Esophagus squamous epithelium (tissue), 5 donors: ENCODE results near the gene UBR2. TPM values are rescaled to one million over a fixed set of nuclear protein-coding genes. Genes with fewer than 3 reads are reported as not detected.
A peak's percentile ranks its signal among the peaks of the same experiment; 100 is the strongest.
"Not testable (repeated sequence)": the region's sequence is repeated elsewhere in the genome, so short reads cannot be mapped to it uniquely, and the experiment has no call there.

Source experiments
- DNase-seq: peaks from one replicate; lab custom pipeline; 2025; lab: John Stamatoyannopoulos, UW
- H3K27ac ChIP-seq, 4 donors: fragments of 200-600 bp; sonication (generic); one replicate each; pipeline ENCODE4 v1.5.1; 2016 to 2019; ENCODE audit warnings: mild to moderate bottlenecking in 1 of 4
- H3K27me3 ChIP-seq, 4 donors: fragments of 200-600 bp; sonication (generic); 1 replicate in 3 of 4; 2 replicates in 1 of 4; pipeline versions ENCODE4 v1.5.1 to v1.6.0; 2017 to 2021; ENCODE audit warnings: antibody characterized with exemption in 1 of 4
- H3K36me3 ChIP-seq, 3 donors: fragments of 200-600 bp; sonication (generic); one replicate each; pipeline ENCODE4 v1.5.1; 2016 to 2019
- H3K4me1 ChIP-seq, 3 donors: fragments of 200-600 bp; sonication (generic); one replicate each; pipeline ENCODE4 v1.5.1; 2017 to 2019
- H3K4me3 ChIP-seq, 4 donors: fragments of 200-600 bp; sonication (generic); 1 replicate in 3 of 4; 2 replicates in 1 of 4; pipeline ENCODE4 v1.5.1; 2016 to 2019; ENCODE audit warnings: mild to moderate bottlenecking in 2 of 4, moderate library complexity in 1 of 4
- H3K9me3 ChIP-seq, 3 donors: fragments of 200-600 bp; sonication (generic); one replicate each; pipeline ENCODE4 v1.5.1; 2016 to 2019
- POLR2A ChIP-seq, 4 donors: fragments of 450-650 bp; IDR thresholded peaks; one replicate each; pipeline ENCODE4 v1.6.1; 2017; ENCODE audit warnings: antibody characterized with exemption in 4 of 4, mild to moderate bottlenecking in 4 of 4, moderate library complexity in 3 of 4
- WGBS, 2 donors: methylation state at CpG; one replicate each; pipeline ENCODE4 v1.1.5; 2018; 5-methylcytosine and 5-hydroxymethylcytosine counted together
- intact Hi-C: fragments of 100-400 bp; cut with DNase I; formaldehyde crosslinking; loops from one replicate; pipeline ENCODE4 v1.15.0; 2022
- total RNA-seq, 4 donors: library from RNA; depleted of rRNA; stranded (reverse); fragments of >200 nt; gene quantifications; one replicate each; pipeline ENCODE4 v1.1.0, GENCODE V29; 2016
- TF ChIP-seq, protein P1 (sequence below), 6 experiments: fragments of 450-650 bp in 4 of 6; fragments of 200-600 bp in 2 of 6; sonication (generic) in 2 of 6; IDR thresholded peaks; one replicate each; pipeline ENCODE4 v1.5.1; 2016 to 2019; ENCODE audit warnings: antibody characterized with exemption in 6 of 6, mild to moderate bottlenecking in 4 of 6, moderate library complexity in 4 of 6
- donor health status: DM: yes; HTN: yes; CAD: no.

Gene UBR2
- total RNA-seq, 4 donors from 2014 or later = 14.0 to 25.9 (median 20.4) TPM

GRCh38 chr6:42696526-42697267, 132.9 kb downstream of the UBR2 start:
- Histone ChIP-seq H3K27me3 (no peaks in the 10 kb centered on the region), H3K36me3 (peaks cover 0 to 36% (median 8%) of the 10 kb centered on the region in 3 donors), H3K9me3 (no peaks in the 10 kb centered on the region), H3K4me3 (no peak overlapping the region), H3K4me1 (peaks cover 7 to 14% (median 8%) of the 10 kb centered on the region in 3 donors), H3K27ac (peak overlapping the region in 2 of 4 donors; percentile 23 to 24)
- DNase-seq = no peak
- no peak for TF ChIP-seq POLR2A (IDR thresholded peaks at IDR 0.05)
- TF ChIP-seq, protein P1, sequence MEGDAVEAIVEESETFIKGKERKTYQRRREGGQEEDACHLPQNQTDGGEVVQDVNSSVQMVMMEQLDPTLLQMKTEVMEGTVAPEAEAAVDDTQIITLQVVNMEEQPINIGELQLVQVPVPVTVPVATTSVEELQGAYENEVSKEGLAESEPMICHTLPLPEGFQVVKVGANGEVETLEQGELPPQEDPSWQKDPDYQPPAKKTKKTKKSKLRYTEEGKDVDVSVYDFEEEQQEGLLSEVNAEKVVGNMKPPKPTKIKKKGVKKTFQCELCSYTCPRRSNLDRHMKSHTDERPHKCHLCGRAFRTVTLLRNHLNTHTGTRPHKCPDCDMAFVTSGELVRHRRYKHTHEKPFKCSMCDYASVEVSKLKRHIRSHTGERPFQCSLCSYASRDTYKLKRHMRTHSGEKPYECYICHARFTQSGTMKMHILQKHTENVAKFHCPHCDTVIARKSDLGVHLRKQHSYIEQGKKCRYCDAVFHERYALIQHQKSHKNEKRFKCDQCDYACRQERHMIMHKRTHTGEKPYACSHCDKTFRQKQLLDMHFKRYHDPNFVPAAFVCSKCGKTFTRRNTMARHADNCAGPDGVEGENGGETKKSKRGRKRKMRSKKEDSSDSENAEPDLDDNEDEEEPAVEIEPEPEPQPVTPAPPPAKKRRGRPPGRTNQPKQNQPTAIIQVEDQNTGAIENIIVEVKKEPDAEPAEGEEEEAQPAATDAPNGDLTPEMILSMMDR (IDR thresholded peaks at IDR 0.05) = no peak
- 65 to 74% methylated on average over 7 of the region's 7 CpGs for WGBS, 2 donors
- intact Hi-C loops = no loop called here

GRCh38 chr6:42697268-42697655, 133.4 kb downstream of the UBR2 start:
- no peaks in the 10 kb centered on the region for H3K27me3 ChIP-seq
- H3K36me3 ChIP-seq = peaks cover 0 to 30% (median 8%) of the 10 kb centered on the region in 3 donors
- H3K9me3 ChIP-seq = no peaks in the 10 kb centered on the region
- TF ChIP-seq, protein P1 (IDR thresholded peaks at IDR 0.05) = no peak
- TF ChIP-seq POLR2A (IDR thresholded peaks at IDR 0.05) = no peak
- no peak for DNase-seq
- no peak overlapping the region for H3K4me3 ChIP-seq
- peak overlapping the region in 2 of 4 donors; percentile 23 to 24 for H3K27ac ChIP-seq
- WGBS, 2 donors = 70 to 95% methylated on average over 3 of the region's 5 CpGs
- intact Hi-C loops = no loop called here
- H3K4me1 ChIP-seq = peaks cover 5 to 8% (median 5%) of the 10 kb centered on the region in 3 donors

DNA sequence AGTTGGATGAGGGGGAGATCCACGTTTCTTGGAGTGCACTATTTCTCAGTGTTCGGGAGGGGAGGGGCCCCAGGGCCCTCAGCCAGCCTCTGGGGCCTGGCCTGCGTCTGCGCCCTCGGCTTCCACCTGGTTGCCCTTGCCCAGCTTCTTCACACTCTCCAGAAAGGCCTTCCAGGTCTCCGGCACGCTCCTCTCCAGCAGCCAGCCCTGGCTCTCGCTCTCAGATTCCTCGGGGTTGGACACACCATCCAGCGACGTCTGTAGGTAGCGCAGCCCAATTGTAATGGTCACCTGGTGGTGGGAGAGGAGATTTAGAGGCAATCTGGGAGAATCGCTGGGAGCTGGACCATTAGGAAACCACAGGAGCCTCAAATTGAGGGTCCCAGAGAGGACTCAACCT, 134.4 kb downstream of the UBR2 start:
- intact Hi-C loops = no loop called here
- no peak overlapping the region for H3K27ac ChIP-seq
- no peaks in the 10 kb centered on the region for H3K27me3 ChIP-seq
- no peaks in the 10 kb centered on the region for H3K4me1 ChIP-seq
- H3K9me3 ChIP-seq = no peaks in the 10 kb centered on the region
- 78 to 84% methylated on average over 7 to 10 of the region's 13 CpGs for WGBS, 2 donors
- H3K4me3 ChIP-seq = no peak overlapping the region
- DNase-seq = no peak
- H3K36me3 ChIP-seq = peaks cover 0 to 21% (median 2%) of the 10 kb centered on the region in 3 donors
- TF ChIP-seq POLR2A (IDR thresholded peaks at IDR 0.05) = no peak
- TF ChIP-seq, protein P1 (IDR thresholded peaks at IDR 0.05) = no peak

- Histone ChIP-seq H3K27ac (no peak overlapping the region), H3K27me3 (no peaks in the 10 kb centered on the region), H3K9me3 (no peaks in the 10 kb centered on the region), H3K36me3 (no peaks in the 10 kb centered on the region), H3K4me3 (no peak overlapping the region), H3K4me1 (peaks cover 0 to 6% (median 0%) of the 10 kb centered on the region in 3 donors)
- DNase-seq = no peak
- TF ChIP-seq, protein P1 (IDR thresholded peaks at IDR 0.05) = no peak
- no peak for TF ChIP-seq POLR2A (IDR thresholded peaks at IDR 0.05)
- 0 to 86% methylated on average over 1 to 2 of the region's 2 CpGs for WGBS, 2 donors
- intact Hi-C loops = no loop called here
Observed at GRCh38 chr6:42702200-42702599, 138.4 kb downstream of the UBR2 start.

DNA sequence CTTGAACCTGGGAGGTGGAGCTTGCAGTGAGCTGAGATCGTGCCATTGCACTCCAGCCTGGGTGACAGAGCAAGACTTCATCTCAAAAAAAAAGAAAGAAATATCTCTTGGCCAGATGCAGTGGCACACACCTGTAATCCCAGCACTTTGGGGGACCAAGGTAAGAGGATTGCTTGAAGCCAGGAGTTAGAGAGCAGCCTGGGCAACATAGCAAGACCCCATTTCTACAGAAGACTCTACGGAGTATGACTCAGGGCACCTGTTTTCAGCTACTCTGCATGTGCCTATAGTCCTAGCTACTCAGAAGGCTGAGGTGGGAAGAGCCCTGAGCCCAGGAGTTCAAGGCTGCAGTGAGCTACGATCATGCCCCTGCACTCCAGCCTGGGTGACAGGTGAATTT, 139.0 kb downstream of the UBR2 start:
- not testable (repeated sequence) for H3K27me3 ChIP-seq
- WGBS, 2 donors = 94 to 95% methylated on average over 3 of the region's 3 CpGs

More for the DNA sequence above, 139.0 kb downstream of the UBR2 start:
- H3K36me3 ChIP-seq, DNase-seq, H3K27ac ChIP-seq, H3K9me3 ChIP-seq, H3K4me1 ChIP-seq, H3K4me3 ChIP-seq, intact Hi-C loops: not testable (repeated sequence)
